Cardiac fibroblast (primary cell): ENCODE data around the gene NAA25.

ENCODE experiments used
- DNase-seq, 2 donors: peaks; one replicate each; pipeline versions ENCODE4 v3.0.0 to v3.0.0-alpha.2; 2010; ENCODE audit warnings: low read depth in 2 of 2
- H3K4me3 ChIP-seq, 2 donors: replicated peaks in 1 of 2; 1 replicate in 1 of 2; 2 replicates in 1 of 2; pipeline ENCODE4 v1.5.1; 2011; ENCODE audit warnings: low read depth in 2 of 2, low read length in 2 of 2, mild to moderate bottlenecking in 2 of 2, moderate library complexity in 1 of 2
- TF ChIP-seq, protein P1 (sequence below): IDR thresholded peaks from one replicate; pipeline ENCODE4 v1.5.1; 2011; ENCODE audit warnings: low read depth, mild to moderate bottlenecking, low read length, inconsistent platforms

NAA25 gene

GRCh38 chr12:112023759-112024396 lies 84.7 kb downstream of the NAA25 start:
- no peak overlapping the region for H3K4me3 ChIP-seq
- TF ChIP-seq, protein P1, sequence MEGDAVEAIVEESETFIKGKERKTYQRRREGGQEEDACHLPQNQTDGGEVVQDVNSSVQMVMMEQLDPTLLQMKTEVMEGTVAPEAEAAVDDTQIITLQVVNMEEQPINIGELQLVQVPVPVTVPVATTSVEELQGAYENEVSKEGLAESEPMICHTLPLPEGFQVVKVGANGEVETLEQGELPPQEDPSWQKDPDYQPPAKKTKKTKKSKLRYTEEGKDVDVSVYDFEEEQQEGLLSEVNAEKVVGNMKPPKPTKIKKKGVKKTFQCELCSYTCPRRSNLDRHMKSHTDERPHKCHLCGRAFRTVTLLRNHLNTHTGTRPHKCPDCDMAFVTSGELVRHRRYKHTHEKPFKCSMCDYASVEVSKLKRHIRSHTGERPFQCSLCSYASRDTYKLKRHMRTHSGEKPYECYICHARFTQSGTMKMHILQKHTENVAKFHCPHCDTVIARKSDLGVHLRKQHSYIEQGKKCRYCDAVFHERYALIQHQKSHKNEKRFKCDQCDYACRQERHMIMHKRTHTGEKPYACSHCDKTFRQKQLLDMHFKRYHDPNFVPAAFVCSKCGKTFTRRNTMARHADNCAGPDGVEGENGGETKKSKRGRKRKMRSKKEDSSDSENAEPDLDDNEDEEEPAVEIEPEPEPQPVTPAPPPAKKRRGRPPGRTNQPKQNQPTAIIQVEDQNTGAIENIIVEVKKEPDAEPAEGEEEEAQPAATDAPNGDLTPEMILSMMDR: no peak
- no peak for DNase-seq

DNA sequence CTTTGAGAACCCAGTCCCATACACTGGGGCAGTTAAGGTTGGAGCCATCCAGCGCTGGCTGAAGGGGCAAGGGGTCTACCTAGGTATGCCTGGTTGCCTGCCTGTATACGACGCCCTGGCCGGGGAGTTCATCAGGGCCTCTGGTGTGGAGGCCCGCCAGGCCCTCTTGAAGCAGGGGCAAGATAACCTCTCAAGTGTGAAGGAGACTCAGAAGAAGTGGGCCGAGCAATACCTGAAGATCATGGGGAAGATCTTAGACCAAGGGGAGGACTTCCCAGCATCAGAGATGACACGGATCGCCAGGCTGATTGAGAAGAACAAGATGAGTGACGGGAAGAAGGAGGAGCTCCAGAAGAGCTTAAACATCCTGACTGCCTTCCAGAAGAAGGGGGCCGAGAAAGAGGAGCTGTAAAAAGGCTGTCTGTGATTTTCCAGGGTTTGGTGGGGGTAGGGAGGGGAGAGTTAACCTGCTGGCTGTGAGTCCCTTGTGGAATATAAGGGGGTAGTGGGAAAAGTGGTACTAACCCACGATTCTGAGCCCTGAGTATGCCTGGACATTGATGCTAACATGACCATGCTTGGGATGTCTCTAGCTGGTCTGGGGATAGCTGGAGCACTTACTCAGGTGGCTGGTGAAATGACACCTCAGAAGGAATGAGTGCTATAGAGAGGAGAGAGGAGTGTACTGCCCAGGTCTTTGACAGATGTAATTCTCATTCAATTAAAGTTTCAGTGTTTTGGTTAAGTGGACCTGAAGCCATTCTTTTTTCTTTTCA lies 86.2 kb downstream of the NAA25 start:
- DNase-seq: no peak
- H3K4me3 ChIP-seq: no peak overlapping the region
- TF ChIP-seq, protein P1: no peak

GRCh38 chr12:112020947-112021457 lies 87.6 kb downstream of the NAA25 start:
- H3K4me3 ChIP-seq: no peak overlapping the region
- no peak for DNase-seq
- TF ChIP-seq, protein P1: no peak

DNA sequence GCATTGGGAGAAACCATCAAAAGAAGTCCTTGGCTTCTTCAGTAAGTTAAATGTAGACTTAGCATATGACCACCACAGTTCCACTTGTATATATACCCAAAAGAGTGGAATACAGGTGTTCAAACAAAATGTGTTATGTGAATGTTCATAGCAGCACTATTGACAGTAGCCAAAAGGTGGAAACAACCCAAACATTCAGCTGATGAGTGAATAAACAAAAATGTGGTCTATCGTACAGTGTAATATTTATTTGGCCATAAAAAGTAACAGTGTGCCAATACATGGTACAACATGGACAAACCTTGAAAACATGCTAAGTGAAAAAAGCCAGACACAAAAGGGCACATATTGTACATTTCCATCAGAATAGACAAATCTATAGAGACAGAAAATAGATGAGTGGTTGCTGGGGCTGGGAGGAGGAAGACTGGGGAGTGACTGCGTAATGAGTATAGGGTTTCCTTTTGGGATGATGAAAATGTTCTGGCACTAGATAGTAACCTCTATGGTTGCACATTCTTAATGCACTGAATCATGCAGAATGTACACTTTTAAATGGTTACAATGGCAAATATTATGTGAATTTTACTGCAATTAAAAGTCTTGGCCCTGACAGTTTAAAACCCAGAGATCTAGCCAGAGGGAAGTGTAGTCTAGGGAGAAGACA lies 89.9 kb downstream of the NAA25 start:
- TF ChIP-seq, protein P1: no peak
- DNase-seq: peak; percentile 81 to 88
- no peak overlapping the region for H3K4me3 ChIP-seq

GRCh38 chr12:112017041-112017440 lies 91.5 kb downstream of the NAA25 start:
- TF ChIP-seq, protein P1: no peak
- no peak overlapping the region for H3K4me3 ChIP-seq
- DNase-seq: no peak

GRCh38 chr12:112015938-112016337 lies 92.6 kb downstream of the NAA25 start:
- no peak overlapping the region for H3K4me3 ChIP-seq
- DNase-seq: no peak
- TF ChIP-seq, protein P1: no peak
